HEK293 (cell line): Measurements from ENCODE around the gene BDNF.

Experiments used
- CTCF ChIP-seq: fragments of 450-650 bp; formaldehyde crosslinking; IDR thresholded peaks from 2 replicates; pipeline ENCODE4 v1.5.1; 2016; ENCODE audit warnings: missing biosample characterization, missing genetic modification characterization
- GLI4 ChIP-seq: fragments of 450-650 bp; formaldehyde crosslinking; IDR thresholded peaks from 2 replicates; pipeline ENCODE4 v1.5.1; 2016; ENCODE audit warnings: missing biosample characterization, missing genetic modification characterization
- TRIM28 ChIP-seq: IDR thresholded peaks from 2 replicates; pipeline ENCODE4 v1.6.1; 2011; ENCODE audit warnings: low read length, control low read depth, borderline replicate concordance
- ZNF707 ChIP-seq: fragments of 450-650 bp; formaldehyde crosslinking; IDR thresholded peaks from 2 replicates; pipeline ENCODE4 v1.5.1; 2016; ENCODE audit warnings: missing biosample characterization, missing genetic modification characterization
- ZNF776 ChIP-seq: fragments of 450-650 bp; formaldehyde crosslinking; IDR thresholded peaks from 2 replicates; pipeline ENCODE4 v1.5.0; 2017; ENCODE audit warnings: missing biosample characterization, missing genetic modification characterization, borderline replicate concordance
- ZNF830 ChIP-seq: fragments of 450-650 bp; IDR thresholded peaks from 2 replicates; pipeline ENCODE4 v1.5.0; 2018; ENCODE audit warnings: missing biosample characterization, missing genetic modification characterization, low read depth, mild to moderate bottlenecking, moderate library complexity
- TF ChIP-seq, protein P1 (sequence below): fragments of 450-650 bp; formaldehyde crosslinking; IDR thresholded peaks from 2 replicates; pipeline ENCODE4 v1.5.1; 2017; ENCODE audit warnings: missing biosample characterization, mild to moderate bottlenecking, missing genetic modification characterization, moderate library complexity

DNA sequence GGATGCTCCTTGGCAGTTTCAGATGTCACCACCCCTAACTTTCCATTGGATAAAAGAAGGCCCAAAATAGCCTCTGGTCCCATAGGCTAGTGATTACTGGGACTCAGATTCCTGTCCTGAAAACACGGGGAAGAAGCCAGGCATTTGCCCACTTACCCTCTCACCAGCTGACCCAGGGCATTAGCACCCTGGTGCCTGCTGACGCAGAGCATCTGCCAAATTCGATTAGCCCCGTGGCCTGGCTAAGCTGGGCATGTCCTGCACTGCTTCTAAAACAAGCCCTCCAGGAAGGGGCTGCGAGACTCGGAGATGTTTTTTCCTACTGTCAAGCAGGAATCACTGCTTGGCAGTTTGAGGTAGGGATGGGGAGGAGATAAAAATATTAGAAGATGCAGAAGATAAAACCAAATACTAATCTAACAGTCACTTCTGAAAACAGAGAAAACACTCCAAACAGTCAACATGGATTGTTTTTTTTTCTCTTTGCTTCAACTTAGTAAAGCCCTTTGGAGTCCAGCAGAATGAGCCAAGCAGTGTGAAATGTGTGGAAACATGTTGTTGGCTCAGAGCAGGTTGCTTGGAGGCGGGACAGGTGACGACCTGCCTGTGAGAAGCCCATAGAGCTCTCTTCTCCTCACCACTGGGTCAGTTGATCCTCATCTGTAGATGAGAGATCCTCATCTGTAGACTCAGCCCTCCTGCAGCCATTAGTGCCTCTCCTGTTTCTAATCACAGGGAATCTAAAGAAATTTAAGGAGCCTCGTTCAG lies 54.0 kb downstream of the BDNF start:
- TF ChIP-seq ZNF830 (no peak), CTCF (tag by site-specific recombination) (no peak), ZNF776 (tag by site-specific recombination) (no peak), ZNF707 (tag by site-specific recombination) (no peak), GLI4 (tag by site-specific recombination) (no peak), TRIM28 (no peak)
- TF ChIP-seq, protein P1, sequence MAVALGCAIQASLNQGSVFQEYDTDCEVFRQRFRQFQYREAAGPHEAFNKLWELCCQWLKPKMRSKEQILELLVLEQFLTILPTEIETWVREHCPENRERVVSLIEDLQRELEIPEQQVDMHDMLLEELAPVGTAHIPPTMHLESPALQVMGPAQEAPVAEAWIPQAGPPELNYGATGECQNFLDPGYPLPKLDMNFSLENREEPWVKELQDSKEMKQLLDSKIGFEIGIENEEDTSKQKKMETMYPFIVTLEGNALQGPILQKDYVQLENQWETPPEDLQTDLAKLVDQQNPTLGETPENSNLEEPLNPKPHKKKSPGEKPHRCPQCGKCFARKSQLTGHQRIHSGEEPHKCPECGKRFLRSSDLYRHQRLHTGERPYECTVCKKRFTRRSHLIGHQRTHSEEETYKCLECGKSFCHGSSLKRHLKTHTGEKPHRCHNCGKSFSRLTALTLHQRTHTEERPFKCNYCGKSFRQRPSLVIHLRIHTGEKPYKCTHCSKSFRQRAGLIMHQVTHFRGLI, result no peak
